Colonic mucosa (tissue), 4 donors: Measurements from ENCODE around the gene UBL3. TPM values are rescaled to one million over a fixed set of nuclear protein-coding genes. Genes with fewer than 3 reads are reported as not detected.

Experiments
- DNase-seq: peaks from one replicate; pipeline ENCODE4 v3.0.0-alpha.2; 2020
- H3K27ac ChIP-seq: fragments of 200-600 bp; one replicate; pipeline ENCODE4 v1.8.0; 2021
- H3K27me3 ChIP-seq: fragments of 200-600 bp; one replicate; pipeline ENCODE4 v1.8.0; 2021
- H3K36me3 ChIP-seq: fragments of 200-600 bp; one replicate; pipeline ENCODE4 v1.8.0; 2021
- H3K4me1 ChIP-seq: fragments of 200-600 bp; one replicate; pipeline ENCODE4 v1.8.0; 2021; ENCODE audit warnings: mild to moderate bottlenecking
- H3K4me3 ChIP-seq: fragments of 200-600 bp; one replicate; pipeline ENCODE4 v1.8.0; 2021
- H3K9ac ChIP-seq, 2 donors: one replicate each; pipeline ENCODE4 v1.7.0; 2013; ENCODE audit warnings: control low read depth in 2 of 2, low read depth in 2 of 2, low read length in 2 of 2
- H3K9me3 ChIP-seq: fragments of 200-600 bp; one replicate; pipeline ENCODE4 v1.8.0; 2021
- intact Hi-C: fragments of 100-400 bp; cut with DNase I; formaldehyde crosslinking; loops from one replicate; pipeline ENCODE4 v1.14.1; 2022
- total RNA-seq, 2 donors: library from RNA; stranded (reverse); fragmentation: NEBNext Ultra II Directional in 1 of 2; extraction: Animal tissue kit (Norgen Biotek cat#: 25700) in 1 of 2; gene quantifications; one replicate each; pipeline ENCODE4 v1.2.1, GENCODE V29; 2021
- TF ChIP-seq, protein P1 (sequence below): fragments of 200-600 bp; IDR thresholded peaks from one replicate; pipeline ENCODE4 v1.8.0; 2022; ENCODE audit warnings: antibody characterized with exemption, mild to moderate bottlenecking
- donor health status: healthy.
- donor health status: DM: no; HTN: no; CAD: no.
- donor health status: DM: no; HTN: no; CAD: no.

Gene UBL3
- total RNA-seq, 2 donors from 2014 or later = 30.0 to 50.3 TPM

DNA sequence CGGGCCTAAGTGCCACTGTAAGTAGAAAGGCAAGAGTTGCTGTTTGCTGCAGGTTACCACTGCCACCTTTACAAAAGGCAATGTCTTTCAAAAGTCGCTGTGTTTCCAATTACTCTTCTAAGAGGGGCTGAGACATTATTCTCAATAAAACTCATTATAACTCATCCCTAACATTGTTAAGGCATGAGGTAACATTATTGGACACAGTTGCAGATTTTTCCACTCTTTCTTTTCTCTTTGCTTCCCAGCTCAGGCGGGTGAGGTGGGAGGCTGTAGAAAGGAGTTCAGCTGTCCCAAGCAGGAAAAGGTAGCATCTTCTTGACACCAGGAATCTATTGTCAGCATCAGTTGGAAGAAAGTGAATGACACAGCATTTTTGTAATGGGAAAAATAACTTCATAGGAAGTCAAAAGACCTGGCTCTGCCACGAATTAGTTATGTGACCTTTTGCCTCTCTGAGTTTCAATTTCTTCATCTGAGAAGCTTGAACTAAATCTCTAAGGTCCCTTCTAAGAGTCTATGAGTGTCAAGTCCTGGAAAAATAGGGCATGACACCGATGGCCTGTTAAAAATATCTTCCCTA is 2.1 kb upstream of the UBL3 start:
- no peaks in the 10 kb centered on the region for H3K9me3 ChIP-seq
- no peak overlapping the region for H3K4me3 ChIP-seq
- H3K9ac ChIP-seq = no peak overlapping the region
- H3K36me3 ChIP-seq = no peaks in the 10 kb centered on the region
- H3K27ac ChIP-seq = no peak overlapping the region
- DNase-seq = no peak
- H3K4me1 ChIP-seq = no peaks in the 10 kb centered on the region
- TF ChIP-seq, protein P1, sequence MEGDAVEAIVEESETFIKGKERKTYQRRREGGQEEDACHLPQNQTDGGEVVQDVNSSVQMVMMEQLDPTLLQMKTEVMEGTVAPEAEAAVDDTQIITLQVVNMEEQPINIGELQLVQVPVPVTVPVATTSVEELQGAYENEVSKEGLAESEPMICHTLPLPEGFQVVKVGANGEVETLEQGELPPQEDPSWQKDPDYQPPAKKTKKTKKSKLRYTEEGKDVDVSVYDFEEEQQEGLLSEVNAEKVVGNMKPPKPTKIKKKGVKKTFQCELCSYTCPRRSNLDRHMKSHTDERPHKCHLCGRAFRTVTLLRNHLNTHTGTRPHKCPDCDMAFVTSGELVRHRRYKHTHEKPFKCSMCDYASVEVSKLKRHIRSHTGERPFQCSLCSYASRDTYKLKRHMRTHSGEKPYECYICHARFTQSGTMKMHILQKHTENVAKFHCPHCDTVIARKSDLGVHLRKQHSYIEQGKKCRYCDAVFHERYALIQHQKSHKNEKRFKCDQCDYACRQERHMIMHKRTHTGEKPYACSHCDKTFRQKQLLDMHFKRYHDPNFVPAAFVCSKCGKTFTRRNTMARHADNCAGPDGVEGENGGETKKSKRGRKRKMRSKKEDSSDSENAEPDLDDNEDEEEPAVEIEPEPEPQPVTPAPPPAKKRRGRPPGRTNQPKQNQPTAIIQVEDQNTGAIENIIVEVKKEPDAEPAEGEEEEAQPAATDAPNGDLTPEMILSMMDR = no peak
- intact Hi-C loops = no loop called here
- no peaks in the 10 kb centered on the region for H3K27me3 ChIP-seq

DNA sequence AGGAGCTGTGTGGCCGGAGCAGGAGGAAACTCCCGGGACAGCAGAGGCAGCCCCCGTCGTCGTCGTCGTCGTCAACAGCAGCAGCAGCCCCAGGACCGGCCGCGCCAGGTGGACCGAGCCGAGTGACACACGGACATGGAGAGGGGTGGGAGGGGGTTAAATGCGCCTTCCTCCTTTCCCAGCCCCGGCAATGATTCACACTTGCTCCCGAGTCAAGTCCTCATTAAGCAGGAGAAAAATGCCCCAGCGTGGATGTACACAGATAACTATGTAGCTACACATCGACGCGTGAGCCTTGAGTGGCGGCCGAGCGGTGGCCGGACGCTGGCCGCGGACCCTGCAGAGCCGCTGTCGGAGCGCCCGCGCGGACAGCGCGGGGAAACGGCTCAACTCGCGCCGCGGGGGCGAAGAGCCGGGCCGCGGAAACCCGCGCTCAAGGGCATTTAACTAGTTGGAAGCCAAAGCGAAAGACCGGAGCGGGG is 645 bp downstream of the UBL3 start:
- Histone ChIP-seq H3K4me3 (peak overlapping the region; percentile 84), H3K9me3 (no peaks in the 10 kb centered on the region), H3K27ac (peak overlapping the region; percentile 99), H3K27me3 (no peaks in the 10 kb centered on the region), H3K36me3 (no peaks in the 10 kb centered on the region), H3K9ac (peak overlapping the region; percentile 97 to 98), H3K4me1 (peaks cover 5% of the 10 kb centered on the region)
- intact Hi-C loops = loop anchor here (2.0 to 5.0 kb wide), 3 partner anchors 75 to 263 kb away; no protein-coding TSS in a partner anchor
- TF ChIP-seq, protein P1 = no peak
- DNase-seq = peak; percentile 63

DNA sequence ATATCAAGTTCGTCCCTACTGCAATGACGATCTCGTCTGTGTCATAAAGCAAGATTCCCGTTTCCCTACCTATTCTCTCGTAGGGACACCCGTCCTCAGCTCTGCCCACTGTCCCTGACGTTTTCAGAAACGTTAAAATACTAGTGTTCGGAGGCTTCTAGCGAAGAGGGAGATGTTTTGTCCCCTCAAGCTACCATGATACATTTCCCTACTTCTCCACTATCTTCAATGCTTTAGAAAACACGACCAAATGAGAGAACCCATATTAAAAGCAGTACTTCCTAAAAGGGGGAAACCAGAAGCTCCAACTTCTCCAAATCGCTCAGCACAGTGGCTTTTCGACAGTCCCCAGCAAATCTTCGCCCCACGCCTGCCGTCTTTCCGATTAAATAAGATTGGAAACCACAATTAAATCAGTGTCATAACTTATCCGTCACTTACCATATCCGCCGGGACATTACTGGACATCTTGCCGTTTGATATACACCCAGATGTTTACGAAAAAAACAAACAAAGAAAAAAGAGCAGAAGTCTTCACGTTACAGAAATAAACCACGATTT is 1.3 kb downstream of the UBL3 start:
- H3K4me3 ChIP-seq = peak overlapping the region; percentile 84
- peak; percentile 43 for DNase-seq
- H3K9me3 ChIP-seq = no peaks in the 10 kb centered on the region
- peak overlapping the region; percentile 97 to 98 for H3K9ac ChIP-seq
- no peaks in the 10 kb centered on the region for H3K27me3 ChIP-seq
- intact Hi-C loops = loop anchor here (2.0 to 5.0 kb wide), 3 partner anchors 76 to 263 kb away; no protein-coding TSS in a partner anchor
- TF ChIP-seq, protein P1 = no peak
- no peaks in the 10 kb centered on the region for H3K36me3 ChIP-seq
- H3K27ac ChIP-seq = peak overlapping the region; percentile 99
- H3K4me1 ChIP-seq = peaks cover 5% of the 10 kb centered on the region

DNA sequence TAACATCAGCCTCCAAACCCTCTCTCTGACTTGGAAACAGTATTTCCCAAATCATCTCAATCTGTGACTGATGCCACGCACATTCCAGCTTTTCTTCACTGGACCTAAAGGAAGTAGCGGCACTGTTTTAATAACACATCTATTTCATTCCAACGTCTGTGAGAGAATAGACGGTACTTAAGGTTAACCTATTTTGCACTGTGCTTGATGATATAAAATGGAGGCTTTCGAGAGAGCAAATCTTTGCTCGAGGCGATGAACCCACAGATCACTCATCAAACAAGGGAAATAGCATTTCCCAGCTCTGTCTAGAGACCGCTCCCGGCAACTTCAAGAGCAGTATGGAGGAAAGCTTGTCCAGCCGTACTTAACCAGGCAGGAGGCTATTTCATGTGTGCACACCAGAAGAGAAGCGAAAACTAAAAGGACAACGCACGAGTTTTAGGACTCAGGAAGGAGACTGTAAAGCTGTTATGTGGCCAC is 2.9 kb downstream of the UBL3 start:
- Histone ChIP-seq H3K9me3 (no peaks in the 10 kb centered on the region), H3K4me1 (peaks cover 5% of the 10 kb centered on the region), H3K27ac (peak overlapping the region; percentile 64), H3K4me3 (peak overlapping the region; percentile 84), H3K36me3 (no peaks in the 10 kb centered on the region), H3K27me3 (no peaks in the 10 kb centered on the region), H3K9ac (peak overlapping the region; percentile 53 to 89)
- intact Hi-C loops = loop anchor here (5.0 kb wide), 2 partner anchors 75 to 265 kb away; no protein-coding TSS in a partner anchor
- peak; percentile 45 for DNase-seq
- TF ChIP-seq, protein P1 = no peak

DNA sequence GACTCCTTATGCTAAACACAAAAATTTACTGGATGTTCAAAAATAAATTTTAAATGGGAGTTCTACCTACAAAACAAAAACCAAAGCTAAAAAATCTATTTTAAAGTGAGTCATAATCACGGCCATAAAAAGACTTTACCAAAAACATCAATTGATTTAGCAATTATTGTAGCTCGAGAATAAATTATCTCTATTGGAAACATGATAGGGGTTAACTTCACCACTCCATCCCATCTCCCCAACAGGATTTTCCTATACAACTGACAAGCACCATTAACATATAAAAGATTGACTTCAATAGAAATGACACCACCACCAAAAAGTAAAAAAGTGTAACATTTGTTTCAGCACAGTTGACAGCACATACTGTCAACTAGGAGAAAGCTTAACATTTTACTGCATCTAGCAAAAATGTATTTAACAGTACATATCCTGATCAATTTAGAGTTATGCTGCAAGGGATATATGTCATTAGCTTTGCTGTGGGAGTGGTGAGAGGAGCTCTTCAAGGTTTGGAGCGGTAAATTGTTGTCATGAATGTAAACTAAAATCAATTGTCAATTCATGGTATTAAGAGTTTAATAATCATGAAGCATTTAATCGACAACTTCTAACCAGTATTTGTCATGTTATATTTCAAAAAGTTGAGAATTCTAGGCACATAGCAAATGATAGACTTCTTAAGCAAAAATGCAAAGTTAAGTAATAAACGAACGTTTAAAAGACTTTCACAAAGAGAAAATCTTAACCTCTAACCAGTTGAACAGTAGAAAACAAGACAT is 3.8 kb downstream of the UBL3 start:
- Histone ChIP-seq H3K9ac (peak overlapping the region in 1 of 2 donors; percentile 65), H3K9me3 (no peaks in the 10 kb centered on the region), H3K36me3 (no peaks in the 10 kb centered on the region), H3K27ac (no peak overlapping the region), H3K27me3 (no peaks in the 10 kb centered on the region), H3K4me1 (peaks cover 5% of the 10 kb centered on the region), H3K4me3 (peak overlapping the region; percentile 84)
- no peak for DNase-seq
- intact Hi-C loops = loop anchor here (5.0 kb wide), 2 partner anchors 74 to 266 kb away; no protein-coding TSS in a partner anchor
- TF ChIP-seq, protein P1 = no peak
